Activated CD4-positive, alpha-beta T cell treated with anti-CD3 and anti-CD28 coated beads for 24 hours (primary cell): Measurements from ENCODE around the gene AGFG2.

Experiments
- DNase-seq, 2 donors: peaks; one replicate each; pipeline ENCODE4 v3.0.0-alpha.2; 2020; ENCODE audit warnings: low read depth in 2 of 2

The AGFG2 gene

DNA sequence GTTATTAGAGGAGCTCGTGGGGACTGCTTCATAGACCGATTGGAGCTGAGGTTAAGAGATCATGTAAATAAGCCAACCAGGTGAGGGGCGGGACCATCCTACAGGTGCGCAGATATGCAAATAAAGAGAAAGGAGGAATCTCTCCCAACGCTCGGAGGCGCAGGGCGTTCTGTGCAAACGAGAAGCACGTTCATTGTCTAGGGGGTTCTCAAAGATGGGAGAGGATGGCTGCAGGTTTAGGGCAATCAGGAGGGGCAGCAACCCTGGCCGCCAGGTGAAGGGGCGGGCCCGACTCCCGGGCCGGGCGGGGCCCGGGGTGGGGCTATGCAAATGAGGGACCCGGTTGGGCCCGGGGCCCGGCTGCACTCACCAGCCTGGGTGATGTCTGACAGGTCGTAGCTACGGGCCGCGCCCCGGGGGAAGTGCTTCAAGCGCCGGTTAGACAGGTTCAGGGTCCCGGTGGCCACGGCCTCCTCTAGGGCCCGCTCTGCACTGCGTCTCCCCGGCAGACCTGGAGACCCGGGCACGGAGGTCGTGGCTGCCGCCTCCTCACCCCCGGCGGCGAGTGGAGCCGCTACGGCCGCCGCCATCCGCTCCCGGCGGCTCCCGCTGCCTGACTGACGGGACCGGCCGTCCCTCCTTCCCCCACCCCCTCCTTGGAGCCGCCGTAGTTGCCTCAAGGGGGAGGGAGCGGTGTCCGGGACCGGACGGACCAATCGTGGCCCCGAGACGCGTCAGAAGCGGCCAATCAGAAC, 46.7 kb downstream of the AGFG2 start, which contains the start of gene LRCH4:
Gene LRCH4 (minus strand): TSS at position 619 of the 755 bp plus-strand sequence. CDS start 29 bp downstream, at position 590.
- peak in 1 of 2 donors; percentile 39 for DNase-seq

DNA sequence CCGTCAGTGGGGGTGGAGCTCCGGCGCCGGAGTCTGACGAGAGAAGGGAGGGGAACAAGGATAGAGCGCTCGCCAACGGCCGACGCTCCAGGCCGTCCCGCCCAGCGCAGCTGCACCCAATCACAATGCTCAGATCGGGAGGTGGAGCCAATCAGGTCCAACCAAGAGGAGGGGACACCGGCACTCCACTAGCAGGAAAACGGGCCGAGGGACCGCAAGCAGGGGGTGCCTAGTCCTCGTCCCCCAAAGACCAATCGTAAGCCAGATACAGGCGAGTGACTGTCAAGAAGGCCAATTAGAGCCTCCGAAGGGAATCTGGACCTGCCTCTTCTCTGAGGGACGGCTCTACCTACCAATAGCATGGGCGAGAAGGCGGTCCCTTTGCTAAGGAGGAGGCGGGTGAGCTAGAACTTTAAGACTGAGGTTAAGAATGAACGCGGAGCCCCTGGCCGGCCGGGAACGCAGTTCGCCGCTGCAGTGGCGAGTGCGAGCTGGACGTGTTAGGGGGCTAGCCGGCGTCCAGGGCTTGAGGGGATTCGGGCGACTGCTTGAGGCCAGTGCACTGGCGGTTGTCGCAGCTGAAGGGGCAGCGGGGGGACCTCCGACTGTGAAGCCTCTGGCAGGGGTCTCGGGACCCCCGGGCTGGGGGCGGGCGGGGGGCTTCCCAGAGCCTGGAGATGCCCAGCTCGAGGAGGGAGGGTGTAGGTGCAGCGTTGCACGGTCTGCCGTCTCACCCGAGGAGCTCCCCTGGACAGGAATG, 47.4 kb downstream of the AGFG2 start, which contains the start of gene FBXO24:
Gene FBXO24 (plus strand): TSS at position 63 of the 760 bp plus-strand sequence. CDS start 298 bp downstream, at position 361.
- peak; percentile 98 to 99 for DNase-seq

DNA sequence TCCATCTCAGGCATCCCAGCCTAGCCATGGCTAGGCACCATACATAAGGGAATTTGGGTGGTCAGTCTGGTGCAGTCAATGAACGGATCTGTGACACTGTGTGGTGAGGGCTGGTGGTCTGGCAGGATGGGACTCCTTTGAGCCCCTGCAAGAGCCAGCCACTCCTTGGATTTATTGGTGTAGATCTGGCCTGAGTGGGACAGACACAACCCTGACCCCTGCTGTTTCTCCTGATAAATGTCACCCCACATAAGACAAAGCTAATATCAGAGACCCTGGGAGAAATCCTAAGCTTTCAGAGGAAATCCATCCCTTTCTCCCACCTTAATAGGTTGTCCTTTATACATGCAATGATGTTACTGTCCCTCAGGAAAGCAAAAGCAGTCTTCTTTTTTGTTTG, 49.4 kb downstream of the AGFG2 start:
- DNase-seq, result no peak

DNA sequence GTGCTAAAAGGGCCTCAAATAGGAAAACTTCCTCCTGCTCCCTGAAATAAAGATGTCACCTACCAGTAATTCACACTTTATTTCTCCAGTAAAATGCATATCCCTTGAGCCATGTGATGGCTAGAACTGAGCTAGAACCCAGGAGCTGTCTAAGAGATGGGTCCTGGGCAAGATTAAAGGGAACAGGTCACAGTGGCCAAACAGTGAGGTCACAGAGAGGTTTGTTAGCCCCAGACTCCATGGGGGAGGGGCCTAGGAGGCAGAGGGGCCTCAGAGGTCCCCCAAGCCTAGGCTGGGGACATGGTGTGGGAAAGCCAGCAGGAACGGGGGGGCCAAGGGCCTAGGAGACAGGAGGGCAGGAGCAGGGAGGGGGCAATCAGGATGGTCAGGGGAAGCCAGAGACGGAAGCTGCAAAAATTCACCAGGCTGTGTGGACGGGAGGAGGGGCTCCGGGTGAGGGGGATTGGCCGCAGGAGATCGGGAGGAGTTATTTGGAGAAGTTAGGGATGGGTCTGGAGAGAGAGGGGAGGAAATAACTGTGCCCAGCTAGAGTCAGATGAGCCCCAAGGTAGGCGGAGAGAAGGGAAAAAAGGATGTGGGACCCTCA, 50.4 kb downstream of the AGFG2 start:
- no peak for DNase-seq

DNA sequence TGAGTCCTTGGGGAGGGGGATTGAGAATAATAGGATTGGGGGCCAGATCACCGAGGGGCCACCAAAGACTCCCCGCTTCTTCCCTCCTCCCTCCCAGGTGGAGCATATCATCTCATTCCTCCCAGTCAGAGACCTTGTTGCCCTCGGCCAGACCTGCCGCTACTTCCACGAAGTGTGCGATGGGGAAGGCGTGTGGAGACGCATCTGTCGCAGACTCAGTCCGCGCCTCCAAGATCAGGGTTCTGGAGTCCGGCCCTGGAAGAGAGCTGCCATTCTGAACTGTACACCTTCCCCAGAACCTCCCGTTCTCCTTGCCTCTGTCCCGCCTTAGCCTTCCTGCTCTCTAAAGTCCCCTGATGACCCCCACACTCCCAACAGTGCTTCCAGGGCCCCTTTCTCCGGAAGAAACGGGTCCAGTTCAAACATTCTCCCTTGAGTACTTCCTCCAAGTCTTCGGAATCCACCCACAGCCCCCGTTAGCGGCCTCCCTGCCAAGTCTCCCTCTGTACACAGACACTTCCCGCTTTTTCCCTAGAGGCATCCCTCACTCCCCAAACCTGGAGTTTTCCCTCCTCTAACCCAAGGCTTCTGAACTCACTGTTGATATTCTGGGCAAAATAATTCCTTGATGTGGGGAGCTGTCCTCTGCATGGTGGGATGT, 51.2 kb downstream of the AGFG2 start:
- no peak for DNase-seq

DNA sequence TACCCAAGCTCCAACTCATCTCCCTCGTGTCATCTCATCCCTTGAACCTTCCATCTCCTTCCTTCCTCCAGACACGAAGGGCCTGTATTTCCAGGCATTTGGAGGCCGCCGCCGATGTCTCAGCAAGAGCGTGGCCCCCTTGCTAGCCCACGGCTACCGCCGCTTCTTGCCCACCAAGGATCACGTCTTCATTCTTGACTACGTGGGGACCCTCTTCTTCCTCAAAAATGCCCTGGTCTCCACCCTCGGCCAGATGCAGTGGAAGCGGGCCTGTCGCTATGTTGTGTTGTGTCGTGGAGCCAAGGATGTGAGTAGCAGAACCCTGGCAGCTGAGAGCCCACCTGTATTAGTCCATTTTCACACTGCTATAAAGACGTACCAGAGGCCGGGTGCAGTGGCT, 52.6 kb downstream of the AGFG2 start:
- DNase-seq, result no peak

DNA sequence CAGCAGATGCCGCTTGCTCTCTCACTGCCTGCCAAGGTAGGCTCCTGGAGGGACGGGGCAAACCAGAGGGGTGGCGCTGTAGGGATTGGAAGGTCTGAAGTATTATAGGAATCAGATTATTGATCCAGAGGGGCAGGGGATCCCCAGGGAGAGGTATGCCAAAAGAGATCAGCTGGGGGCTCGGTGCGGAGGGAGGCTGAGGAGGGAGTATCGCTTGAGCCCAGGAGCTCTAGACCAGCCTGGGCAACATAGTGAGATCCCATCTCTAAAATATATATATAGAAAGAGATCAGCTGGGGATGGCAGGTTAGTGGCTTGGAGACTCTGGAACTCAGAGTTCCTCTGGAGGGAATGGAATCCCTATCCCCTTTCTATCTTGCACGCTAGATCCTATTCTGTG, 56.2 kb downstream of the AGFG2 start:
- no peak for DNase-seq

DNA sequence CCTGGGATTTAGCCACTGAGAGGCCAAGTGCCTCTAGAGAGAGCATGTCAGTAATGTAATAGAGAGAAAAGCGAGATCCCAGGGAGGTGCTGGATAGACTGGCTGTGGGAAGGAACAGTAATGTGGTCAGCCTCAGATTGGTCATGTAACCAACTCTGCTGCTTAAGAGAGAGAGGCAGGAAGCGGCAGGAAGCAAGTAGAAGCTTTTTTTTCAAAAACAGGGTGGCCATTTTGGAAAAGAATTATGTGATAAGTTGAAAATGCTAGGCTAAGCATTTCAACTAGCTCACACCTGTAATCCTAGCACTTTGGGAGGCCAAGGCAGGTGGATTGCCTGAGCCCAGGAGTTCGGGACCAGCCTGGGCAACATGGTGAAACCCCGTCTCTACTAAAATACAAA, 59.4 kb downstream of the AGFG2 start:
- no peak for DNase-seq

DNA sequence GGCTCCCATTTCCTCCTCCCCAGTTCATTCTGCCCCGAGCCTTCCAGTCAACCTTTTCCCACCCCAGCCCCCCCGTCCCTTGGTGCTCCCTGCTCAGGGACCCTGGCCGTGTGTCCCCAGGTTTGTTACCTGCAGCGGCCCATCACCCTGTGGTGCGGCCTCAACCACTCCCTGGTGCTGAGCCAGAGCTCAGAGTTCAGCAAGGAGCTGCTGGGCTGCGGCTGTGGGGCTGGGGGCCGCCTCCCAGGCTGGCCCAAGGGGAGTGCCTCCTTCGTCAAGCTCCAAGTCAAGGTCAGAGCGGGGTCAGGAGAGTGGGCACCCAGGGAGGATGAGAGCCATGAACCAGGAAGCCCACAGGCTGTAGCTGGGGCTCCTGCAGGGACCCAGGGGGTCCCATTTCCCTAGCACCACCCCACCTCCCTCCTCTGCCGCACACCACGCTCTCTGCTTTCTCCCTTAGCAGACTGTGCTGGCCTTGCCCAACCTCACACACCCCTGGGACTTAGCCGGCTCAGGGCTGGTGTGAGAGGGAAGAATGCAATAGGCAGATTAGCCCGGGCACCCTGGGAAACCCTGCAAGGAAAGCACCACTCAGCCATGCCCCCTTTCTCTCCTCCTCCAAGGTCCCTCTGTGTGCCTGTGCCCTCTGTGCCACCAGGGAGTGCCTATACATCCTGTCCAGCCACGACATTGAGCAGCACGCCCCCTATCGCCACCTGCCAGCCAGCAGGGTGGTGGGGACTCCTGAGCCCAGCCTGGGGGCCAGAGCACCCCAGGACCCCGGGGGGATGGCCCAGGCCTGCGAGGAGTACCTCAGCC, 61.1 kb downstream of the AGFG2 start:
- no peak for DNase-seq

DNA sequence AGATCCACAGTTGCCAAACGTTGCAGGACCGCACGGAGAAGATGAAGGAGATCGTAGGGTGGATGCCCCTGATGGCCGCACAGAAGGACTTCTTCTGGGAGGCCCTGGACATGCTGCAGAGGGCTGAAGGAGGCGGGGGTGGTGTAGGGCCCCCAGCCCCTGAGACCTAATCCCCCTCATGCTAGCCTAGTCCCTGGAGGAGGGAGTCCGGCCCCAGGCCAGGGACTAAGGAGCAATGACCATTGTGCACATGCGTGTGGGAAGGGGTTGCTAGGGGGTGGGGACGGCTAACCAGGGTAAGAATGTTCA, 61.7 kb downstream of the AGFG2 start:
- DNase-seq, result no peak

DNA sequence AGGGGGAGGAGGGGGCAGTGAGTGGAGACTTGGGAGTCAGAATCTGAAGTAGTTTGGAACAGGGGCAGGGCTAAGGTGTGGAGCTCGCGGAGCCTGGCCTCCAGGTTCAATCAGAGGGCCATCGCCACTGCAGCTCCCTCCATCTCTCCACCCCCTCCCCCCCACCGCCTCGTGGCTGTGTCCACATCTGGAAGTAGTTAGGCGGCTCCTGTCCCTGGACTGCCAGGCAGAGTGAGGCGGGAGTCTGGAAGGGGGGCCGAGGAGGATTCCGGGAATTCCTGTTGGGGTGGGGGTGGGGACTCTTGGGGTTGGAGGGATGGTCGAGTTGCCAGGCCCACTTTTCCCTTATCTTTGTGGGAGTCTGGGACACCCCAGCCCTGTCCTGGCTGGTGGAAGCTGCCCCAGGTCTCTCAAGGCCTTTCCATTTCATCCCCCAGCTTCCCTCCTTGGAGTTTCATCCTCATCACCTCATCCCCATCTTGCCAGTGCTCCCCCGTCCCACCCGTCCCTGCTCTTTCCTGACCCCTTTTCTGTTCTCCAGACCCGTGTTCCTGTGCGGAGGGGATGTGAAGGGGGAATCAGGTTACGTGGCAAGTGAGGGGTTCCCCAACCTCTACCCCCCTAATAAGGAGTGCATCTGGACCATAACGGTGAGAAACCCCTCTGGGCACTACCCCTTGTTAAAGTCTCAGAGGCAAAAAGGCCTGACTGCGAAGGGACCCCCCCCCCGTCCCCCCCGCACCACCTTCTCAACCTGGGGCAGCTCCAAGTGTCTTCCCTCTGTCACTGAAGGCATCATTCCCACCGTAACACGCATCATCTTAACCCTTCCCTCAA, 64.1 kb downstream of the AGFG2 start:
- no peak for DNase-seq

DNA sequence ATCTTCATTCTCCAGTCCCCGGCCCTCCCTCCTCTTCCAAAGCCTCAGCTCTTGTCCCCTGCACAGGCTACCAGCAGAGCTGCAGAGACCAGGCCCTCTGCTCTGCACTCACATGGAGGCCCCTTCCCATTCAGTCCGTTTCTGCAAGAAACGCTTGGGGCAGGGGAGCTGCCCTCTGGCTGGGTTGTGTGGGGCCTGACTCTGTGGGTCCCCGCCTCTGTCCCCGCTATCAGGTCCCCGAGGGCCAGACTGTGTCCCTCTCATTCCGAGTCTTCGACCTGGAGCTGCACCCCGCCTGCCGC, 64.7 kb downstream of the AGFG2 start:
- DNase-seq, result no peak

DNA sequence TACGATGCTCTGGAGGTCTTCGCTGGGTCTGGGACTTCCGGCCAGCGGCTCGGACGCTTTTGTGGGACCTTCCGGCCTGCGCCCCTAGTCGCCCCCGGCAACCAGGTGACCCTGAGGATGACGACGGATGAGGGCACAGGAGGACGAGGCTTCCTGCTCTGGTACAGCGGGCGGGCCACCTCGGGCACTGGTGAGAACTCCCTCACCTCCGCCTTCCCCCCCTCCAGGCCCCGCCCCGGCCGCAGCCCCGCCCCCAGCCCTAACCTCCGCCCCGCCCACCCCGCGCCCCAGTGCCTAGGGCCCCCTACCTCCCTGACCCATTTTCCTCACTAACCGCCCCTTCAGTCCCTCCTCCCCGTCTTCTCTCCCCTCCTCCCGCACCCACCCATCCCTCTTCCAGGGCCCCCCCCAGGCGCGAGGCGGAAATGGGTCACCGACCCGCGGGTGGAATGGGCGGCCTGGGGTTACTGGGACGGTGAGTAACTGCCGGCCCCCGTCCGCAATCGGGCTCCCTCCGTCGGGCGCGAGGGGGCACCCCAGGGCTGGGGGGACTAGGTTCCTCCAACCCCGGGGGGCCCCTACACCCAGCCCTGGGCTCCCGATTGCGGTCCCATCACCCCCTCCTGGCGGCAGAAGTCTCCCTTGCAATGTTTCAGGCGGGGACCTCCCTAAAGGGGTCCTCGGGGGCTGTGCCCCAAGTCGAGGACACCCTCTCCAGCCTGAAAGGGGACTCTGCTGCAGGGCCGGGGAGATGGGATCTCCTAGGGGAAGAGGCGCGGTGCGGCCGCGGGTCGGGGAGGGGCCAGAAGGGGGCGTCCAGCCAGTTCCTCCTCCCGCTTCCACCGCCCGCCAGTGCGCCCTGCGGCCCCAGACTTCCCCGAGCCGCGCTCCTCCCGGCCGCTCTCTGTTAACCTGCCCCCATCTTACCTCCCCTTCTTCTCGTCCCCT, 65.3 kb downstream of the AGFG2 start:
- DNase-seq, result peak in 1 of 2 donors; percentile 62

DNA sequence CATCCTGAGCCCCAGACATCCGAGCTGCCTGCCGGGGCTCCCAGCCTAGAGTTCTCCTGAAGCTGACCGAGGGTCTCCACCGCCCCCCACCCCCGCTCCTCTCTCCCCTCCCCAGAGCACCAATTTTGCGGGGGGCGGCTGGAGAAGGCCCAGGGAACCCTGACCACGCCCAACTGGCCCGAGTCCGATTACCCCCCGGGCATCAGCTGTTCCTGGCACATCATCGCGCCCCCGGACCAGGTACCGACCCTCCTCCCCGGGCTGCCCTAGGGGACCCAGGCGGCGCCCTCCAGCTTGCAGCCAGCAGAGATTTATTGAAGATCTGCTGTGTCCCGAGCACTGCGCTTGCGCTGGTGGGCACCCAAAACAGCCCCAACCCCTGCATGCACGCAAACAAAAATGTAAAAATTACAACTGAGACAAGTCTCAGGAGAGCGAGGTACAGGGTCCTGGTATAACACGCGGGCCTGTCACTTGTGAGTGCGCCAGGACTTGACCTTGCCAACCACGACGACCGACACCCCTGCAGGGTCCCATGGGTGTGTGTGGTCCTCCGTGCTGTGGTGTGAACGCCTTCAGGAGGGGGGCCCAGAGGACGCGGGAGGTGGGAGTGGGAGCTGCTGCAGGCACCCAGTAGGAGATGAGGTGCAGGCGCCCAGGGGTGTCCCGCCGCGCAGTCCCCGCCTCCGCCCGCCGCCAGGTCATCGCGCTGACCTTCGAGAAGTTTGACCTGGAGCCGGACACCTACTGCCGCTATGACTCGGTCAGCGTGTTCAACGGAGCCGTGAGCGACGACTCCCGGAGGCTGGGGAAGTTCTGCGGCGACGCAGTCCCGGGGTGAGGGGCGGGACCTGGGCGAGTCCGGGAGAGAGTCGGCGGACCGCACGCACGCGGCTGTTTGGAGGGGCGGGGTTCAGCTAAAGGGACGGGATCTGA, 66.2 kb downstream of the AGFG2 start:
- DNase-seq, result no peak

DNA sequence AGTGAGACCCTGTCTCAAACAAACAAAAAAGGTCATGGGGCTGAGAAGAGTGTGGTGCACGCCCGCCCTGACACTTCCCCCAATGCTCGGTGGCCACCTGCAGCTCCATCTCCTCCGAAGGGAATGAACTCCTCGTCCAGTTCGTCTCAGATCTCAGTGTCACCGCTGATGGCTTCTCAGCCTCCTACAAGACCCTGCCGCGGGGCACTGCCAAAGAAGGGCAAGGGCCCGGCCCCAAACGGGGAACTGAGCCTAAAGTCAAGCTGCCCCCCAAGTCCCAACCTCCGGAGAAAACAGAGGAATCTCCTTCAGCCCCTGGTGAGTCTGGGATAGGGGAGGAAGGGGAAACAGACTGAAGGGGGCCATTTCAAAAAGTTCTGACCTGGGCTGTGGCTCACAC, 67.3 kb downstream of the AGFG2 start:
- no peak for DNase-seq

DNA sequence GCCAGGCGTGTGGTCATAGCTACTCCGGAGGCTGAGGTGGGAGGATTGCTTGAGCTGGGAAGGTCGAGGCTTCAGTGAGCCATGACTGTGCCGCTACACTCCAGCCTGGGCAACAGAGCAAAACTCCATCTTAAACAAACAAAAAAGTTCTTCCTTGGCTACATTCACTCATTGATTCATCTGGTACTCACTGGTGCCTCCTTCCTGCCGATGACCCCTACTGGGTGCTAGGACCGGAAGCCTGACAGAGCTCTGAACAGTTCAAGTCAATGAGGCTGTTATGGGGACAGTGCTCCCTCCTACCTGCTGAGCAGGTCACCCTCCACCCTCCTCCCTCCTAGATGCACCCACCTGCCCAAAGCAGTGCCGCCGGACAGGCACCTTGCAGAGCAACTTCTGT, 68.1 kb downstream of the AGFG2 start:
- DNase-seq, result no peak

DNA sequence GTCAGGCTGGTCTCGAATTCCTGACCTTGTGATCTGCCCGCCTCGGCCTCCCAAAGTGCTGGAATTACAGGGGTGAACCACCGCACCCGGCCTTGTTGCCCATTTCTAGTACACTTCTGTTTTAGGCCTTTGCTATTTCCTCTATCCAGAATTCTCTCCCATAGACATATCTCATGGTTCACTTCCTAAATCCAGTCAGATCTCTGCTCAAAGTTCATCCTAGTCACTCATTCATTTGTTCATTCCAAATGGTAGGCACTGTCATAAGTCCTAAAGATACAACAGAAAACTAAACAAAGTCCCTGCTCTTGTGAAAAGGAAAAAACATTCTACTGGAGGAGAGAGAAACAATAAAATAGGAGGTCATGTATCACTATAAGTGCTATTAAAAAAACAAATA, 71.0 kb downstream of the AGFG2 start:
- no peak for DNase-seq

DNA sequence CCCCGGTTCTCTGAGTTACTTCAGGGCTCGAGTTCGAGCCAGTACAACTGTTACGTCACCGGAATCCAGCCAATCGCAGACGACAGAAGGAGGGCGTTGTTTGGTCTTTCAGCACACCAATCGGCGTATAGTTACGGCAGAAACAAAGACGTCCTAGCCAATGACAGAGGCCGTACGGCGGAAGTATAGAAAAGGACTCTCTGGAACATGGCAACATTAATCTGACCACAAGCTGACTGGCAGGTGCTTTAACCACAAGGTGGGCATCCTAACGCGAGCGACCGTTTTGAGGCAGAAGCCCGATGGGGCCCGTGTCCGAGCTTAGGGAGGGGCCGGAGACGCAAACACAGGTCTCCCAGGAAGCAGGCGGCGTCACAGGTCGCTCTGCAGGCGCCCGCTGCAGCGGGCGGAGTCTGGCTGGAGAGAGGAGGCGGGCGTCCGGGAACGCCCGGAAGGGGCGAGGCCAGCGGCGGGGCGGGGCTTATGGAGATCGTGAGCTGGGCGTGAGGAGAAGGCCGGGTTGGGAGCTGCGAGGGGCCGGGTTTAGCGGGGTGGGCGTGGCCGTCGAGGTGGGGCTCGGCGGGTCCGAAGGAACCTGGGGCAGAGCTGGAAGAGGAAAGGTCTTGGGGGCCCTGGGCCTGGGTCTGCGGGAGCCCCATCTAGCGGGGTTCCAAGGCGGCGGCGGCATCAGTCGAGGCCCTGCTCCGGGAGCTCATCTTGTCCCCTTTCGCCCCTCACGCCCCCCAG, 73.2 kb downstream of the AGFG2 start, which contains the start of gene MOSPD3:
Gene MOSPD3 (plus strand): TSS at position 558 of the 747 bp plus-strand sequence. CDS start 252 bp downstream, outside the sequence.
- peak; percentile 97 to 98 for DNase-seq
